Activated CD8-positive, alpha-beta memory T cell treated with anti-CD3 and anti-CD28 coated beads, Interleukin-2, amount 50 U/mL, for 48 hours (primary cell): ENCODE measurements around the gene PTPN13.

Experiments used
- DNase-seq: peaks from one replicate; pipeline ENCODE4 v3.0.0-alpha.2; 2020

The PTPN13 gene

GRCh38 chr4:86831262-86832130 lies 237.4 kb downstream of the PTPN13 start:
- no peak for DNase-seq

- DNase-seq = no peak
Observed at GRCh38 chr4:86833615-86834014, 239.5 kb downstream of the PTPN13 start.

DNA sequence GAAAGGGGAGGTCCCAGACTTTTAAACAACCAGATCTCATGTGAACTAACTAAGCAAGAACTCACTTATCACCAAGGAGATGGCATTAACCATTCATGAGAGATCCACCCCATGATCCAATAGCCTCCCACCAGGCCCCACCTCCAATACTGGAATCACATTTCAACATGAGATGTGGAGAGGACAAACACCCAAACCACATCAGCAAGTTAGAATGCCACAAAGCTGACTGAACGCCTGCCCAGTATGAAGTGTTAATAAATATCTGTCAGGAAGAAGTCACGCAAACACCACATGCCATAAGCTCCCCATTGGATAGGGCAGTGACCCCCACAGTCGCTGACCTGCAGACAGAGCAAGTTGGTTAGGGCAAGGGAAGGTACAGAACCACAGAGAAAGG lies 240.8 kb downstream of the PTPN13 start:
- DNase-seq = no peak

DNA sequence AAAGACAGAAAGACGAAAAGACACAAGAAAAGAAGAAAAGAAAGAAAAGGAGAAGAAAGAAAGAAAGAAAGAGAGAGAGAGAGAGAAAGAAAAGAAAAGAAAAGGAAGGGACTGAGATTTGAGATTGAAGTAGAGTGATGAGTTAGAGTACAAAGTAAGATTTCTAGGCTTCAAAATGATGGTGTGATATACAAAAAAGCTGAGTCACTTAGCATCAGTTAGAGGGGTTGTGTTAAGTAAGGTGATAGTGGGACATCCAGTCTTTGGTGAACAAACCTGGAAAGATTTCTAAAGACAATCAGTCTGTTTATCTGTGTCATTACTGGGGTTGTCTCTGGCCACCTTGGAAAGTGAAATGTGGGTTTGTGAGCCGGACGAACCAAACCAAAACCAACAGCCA lies 241.6 kb downstream of the PTPN13 start:
- no peak for DNase-seq

GRCh38 chr4:86837691-86838503 lies 243.8 kb downstream of the PTPN13 start:
- no peak for DNase-seq

DNA sequence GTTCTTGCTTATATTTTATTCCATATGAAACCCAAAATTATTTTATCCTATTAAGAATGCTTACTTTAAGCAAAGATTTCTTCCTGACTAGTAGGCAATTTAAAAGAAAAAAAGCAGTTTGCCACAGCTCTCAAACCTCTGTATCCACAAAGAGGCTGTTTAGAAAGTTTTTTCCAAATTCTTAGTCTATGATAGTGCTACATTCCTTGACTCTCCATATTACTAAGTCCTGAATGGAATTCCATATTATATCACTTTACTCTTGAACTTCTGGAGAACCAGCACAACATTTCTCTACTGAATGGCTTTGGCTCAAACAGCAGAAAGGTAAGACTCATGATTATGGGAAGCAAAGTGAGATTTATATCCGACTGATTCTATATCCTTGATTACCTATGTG lies 246.7 kb downstream of the PTPN13 start:
- DNase-seq = no peak

DNA sequence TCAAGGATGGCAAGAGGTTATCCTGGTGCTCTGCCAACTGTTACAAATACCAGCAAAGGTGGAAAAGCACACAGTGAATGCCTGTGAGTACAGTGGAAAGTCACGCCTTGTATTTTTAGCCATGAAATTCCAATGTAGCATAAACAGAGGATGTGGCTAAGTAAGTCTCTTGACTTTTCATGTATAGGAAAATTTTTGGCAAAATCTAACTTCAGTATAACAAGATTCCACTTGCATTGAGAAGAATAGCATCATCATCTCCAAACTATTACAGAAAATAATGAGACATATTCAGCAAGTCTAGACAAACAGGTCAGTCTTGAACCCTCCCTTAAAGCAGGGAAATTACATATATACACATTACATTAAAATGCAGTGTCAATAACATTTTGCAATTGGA lies 247.2 kb downstream of the PTPN13 start:
- DNase-seq = no peak

DNA sequence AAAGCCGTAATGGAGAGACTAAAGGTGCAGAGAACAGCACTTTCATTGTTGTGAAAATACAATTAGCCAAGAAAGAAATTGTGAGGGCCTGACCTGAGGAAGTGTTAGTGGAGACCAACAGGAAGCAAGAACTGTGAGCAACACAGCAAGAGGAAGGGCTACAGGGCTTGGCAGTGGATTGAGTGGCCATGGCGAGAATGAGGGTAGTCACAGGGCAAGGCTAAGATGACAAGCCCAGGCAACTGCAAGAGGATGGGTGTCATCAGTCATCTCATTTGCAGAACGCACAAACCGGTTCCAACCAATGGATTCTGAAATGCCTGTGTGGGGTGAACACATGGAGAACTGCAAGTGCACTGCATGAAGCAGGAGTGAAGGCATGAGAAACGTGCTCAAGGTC lies 251.5 kb downstream of the PTPN13 start:
- DNase-seq = no peak

DNA sequence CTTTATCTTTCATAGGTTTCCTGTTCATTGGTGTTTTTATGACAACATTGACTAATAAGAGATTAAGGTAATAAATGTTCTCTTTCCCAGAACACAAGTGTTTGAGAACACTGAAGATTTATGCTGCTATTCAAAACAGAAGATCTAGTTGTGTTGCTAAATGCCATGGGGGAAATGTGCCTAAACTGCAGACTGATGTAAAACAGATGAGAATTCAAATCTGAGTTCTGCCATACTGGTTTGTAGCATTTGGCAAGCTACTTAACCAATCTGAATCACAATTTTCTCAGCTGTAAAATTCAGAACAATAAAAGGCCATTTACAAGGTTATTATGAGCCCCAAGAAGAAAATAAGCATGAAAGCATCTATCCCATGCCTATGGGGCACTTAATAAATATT lies 252.8 kb downstream of the PTPN13 start:
- no peak for DNase-seq

GRCh38 chr4:86847571-86847970 lies 253.5 kb downstream of the PTPN13 start:
- DNase-seq = no peak

DNA sequence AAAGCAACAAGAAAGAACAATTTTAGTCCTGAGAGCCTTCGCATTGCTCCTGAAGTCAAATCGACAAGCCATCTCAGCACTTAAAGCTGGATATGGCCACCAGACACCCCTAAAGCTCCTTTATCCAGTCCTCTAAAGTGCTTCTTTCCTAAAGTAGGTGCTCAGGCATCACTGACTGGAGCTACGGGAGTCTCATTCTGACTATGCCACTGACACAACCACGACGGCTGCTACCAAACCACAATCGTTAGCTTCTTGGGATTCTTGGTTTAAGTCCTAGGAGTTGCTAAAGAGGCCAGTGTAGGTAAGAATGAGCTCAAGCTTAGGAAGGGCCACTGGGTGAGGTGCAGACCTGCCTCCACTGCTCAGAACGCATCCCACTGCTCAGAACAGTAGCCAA lies 254.0 kb downstream of the PTPN13 start:
- no peak for DNase-seq

GRCh38 chr4:86848732-86849619 lies 254.9 kb downstream of the PTPN13 start, which contains the start of gene SLC10A6:
TSS of gene SLC10A6 (minus strand) at chr4:86849384. CDS start at chr4:86849115, 269 bp downstream.
- DNase-seq = no peak

GRCh38 chr4:86853209-86853608 lies 259.1 kb downstream of the PTPN13 start:
- no peak for DNase-seq

- DNase-seq = no peak
Observed at GRCh38 chr4:86855572-86855971, 261.5 kb downstream of the PTPN13 start.

DNA sequence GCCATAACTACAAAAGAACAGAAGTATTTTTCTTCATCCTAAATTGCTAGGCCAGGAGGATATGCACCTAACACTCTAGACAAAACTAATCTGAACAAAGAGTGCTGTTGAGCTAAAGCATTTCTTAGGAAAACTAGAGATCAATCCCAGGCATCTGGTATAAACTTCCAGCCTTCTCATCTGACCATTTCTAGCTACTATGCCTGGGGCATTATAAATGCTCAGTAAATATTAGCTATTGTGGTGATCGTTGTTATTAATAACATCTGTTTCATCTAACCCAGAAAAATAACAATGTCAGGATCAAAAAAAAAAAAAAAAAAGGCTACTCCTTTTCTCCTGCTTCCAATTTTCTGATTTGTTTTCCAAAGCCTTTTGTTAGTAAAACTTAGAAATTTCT lies 262.8 kb downstream of the PTPN13 start:
- no peak for DNase-seq

- DNase-seq = no peak
Observed at GRCh38 chr4:86857341-86858052, 263.4 kb downstream of the PTPN13 start.
